Endothelial cell of umbilical vein (primary cell): ENCODE data around the gene EDNRB. TPM values are rescaled to one million over a fixed set of nuclear protein-coding genes. Genes with fewer than 3 reads are reported as not detected.

Source experiments
- BruUV-seq: library from RNA; stranded (reverse); fragments of 400-500 nt; replicated peaks from 2 replicates; lab custom pipeline; 2021; lab: Mats Ljungman, UMichigan
- CTCF ChIA-PET: fragments of 300-600, 350-600 bp; sonication (Branson Sonifier 250); formaldehyde crosslinking; loops from one replicate; lab custom pipeline; 2021; ENCODE audit warnings: antibody characterized with exemption, inconsistent platforms; lab: Charles Lee
- POLR2A ChIA-PET: fragments of 300-600, 350-600 bp; sonication (Branson Sonifier 250); formaldehyde crosslinking; loops from one replicate; lab custom pipeline; 2021; ENCODE audit warnings: antibody characterized with exemption, inconsistent platforms; lab: Charles Lee
- DNase-seq: peaks from one replicate; pipeline ENCODE4 v3.0.0-alpha.2; 2011; ENCODE audit warnings: low read depth, low spot score
- FAIRE-seq: peaks from 2 replicates; lab custom pipeline; 2011; peaks lifted over from hg19 to GRCh38; lab: Jason Lieb, UNC
- H2AFZ ChIP-seq: 2 replicates; pipeline ENCODE4 v1.6.0; 2012; ENCODE audit warnings: low read depth, low read length, control low read depth, inconsistent platforms
- H3K27ac ChIP-seq: 2 replicates; pipeline ENCODE4 v1.5.1; 2011; ENCODE audit warnings: low read depth, mild to moderate bottlenecking, control low read depth, low read length, moderate library complexity; ENCODE audit not compliant: insufficient read depth
- H3K27me3 ChIP-seq, 2 experiments: 2 replicates each; pipeline versions ENCODE4 v1.6.0 to v1.6.1; 2011; ENCODE audit warnings: low read length in 2 of 2, mixed read lengths in 1 of 2; ENCODE audit not compliant: control insufficient read depth in 2 of 2, insufficient read depth in 2 of 2
- H3K36me3 ChIP-seq, 2 experiments: 2 replicates in 1 of 2; 3 replicates in 1 of 2; pipeline ENCODE4 v1.5.1; 2011; ENCODE audit warnings: low read length in 2 of 2, mild to moderate bottlenecking in 1 of 2, moderate library complexity in 1 of 2; ENCODE audit not compliant: control insufficient read depth in 2 of 2, insufficient read depth in 2 of 2; ENCODE audit errors: extremely low read depth in 1 of 2
- H3K4me1 ChIP-seq: 3 replicates; pipeline ENCODE4 v1.5.1; 2011; ENCODE audit warnings: mild to moderate bottlenecking, low read length; ENCODE audit not compliant: control insufficient read depth, insufficient read depth; ENCODE audit errors: extremely low read depth
- H3K4me2 ChIP-seq: 2 replicates; pipeline ENCODE4 v1.6.1; 2011; ENCODE audit warnings: low read length, control low read depth, mixed read lengths; ENCODE audit not compliant: insufficient read depth
- H3K4me3 ChIP-seq, 3 experiments: fragments of 200-600 bp in 1 of 3; sonication (generic), shearing (Covaris generic) in 1 of 3; replicated peaks in 1 of 3; 2 replicates each; pipeline ENCODE4 v1.5.1; 2011 to 2016; ENCODE audit warnings: control low read depth in 3 of 3, low read length in 3 of 3, mild to moderate bottlenecking in 2 of 3, inconsistent platforms in 1 of 3, low read depth in 1 of 3, moderate library complexity in 1 of 3; ENCODE audit not compliant: insufficient read depth in 1 of 3
- H3K79me2 ChIP-seq: 2 replicates; pipeline ENCODE4 v1.6.0; 2012; ENCODE audit warnings: low read length, inconsistent platforms; ENCODE audit not compliant: control insufficient read depth, insufficient read depth
- H3K9ac ChIP-seq: replicated peaks from 2 replicates; pipeline ENCODE3; 2011; ENCODE audit warnings: low read length, control low read depth; ENCODE audit not compliant: insufficient read depth; ENCODE audit errors: extremely low read depth
- H3K9me1 ChIP-seq: replicated peaks from 3 replicates; pipeline ENCODE4 v1.6.0; 2011; ENCODE audit warnings: mild to moderate bottlenecking, low read length; ENCODE audit not compliant: control insufficient read depth, insufficient read depth; ENCODE audit errors: extremely low read depth
- H3K9me3 ChIP-seq: replicated peaks from 2 replicates; pipeline ENCODE4 v1.5.1; 2012; ENCODE audit warnings: low read length, inconsistent platforms; ENCODE audit not compliant: control insufficient read depth, insufficient read depth
- H4K20me1 ChIP-seq: replicated peaks from 2 replicates; pipeline ENCODE3; 2011; ENCODE audit warnings: mild to moderate bottlenecking, low read length; ENCODE audit not compliant: control insufficient read depth, insufficient read depth; ENCODE audit errors: extremely low read depth
- CTCF ChIP-seq, 2 donors: IDR thresholded peaks; 1 replicate in 1 of 2; 2 replicates in 1 of 2; pipeline ENCODE4 v1.5.1; 2011; ENCODE audit warnings: low read length in 2 of 2, mild to moderate bottlenecking in 2 of 2, moderate library complexity in 2 of 2, control low read depth in 1 of 2, inconsistent platforms in 1 of 2, low read depth in 1 of 2; ENCODE audit not compliant: insufficient read depth in 1 of 2; ENCODE audit errors: extremely low read depth in 1 of 2
- EZH2 ChIP-seq: IDR thresholded peaks from 2 replicates; pipeline ENCODE4 v1.6.1; 2012; ENCODE audit warnings: borderline replicate concordance, low read depth, mild to moderate bottlenecking, moderate library complexity, low read length, inconsistent platforms; ENCODE audit not compliant: severe bottlenecking
- FOS ChIP-seq: IDR thresholded peaks from 2 replicates; pipeline ENCODE4 v1.6.1; 2011; ENCODE audit warnings: mild to moderate bottlenecking, low read length, moderate library complexity, borderline replicate concordance; ENCODE audit not compliant: insufficient read depth
- GATA2 ChIP-seq: IDR thresholded peaks from 2 replicates; pipeline ENCODE4 v1.7.0; 2011; ENCODE audit warnings: low read depth, mild to moderate bottlenecking, moderate library complexity, mixed read lengths, low read length; ENCODE audit not compliant: insufficient read length, insufficient read depth
- JUN ChIP-seq: IDR thresholded peaks from 2 replicates; pipeline ENCODE4 v1.6.1; 2011; ENCODE audit warnings: borderline replicate concordance, low read depth; ENCODE audit not compliant: insufficient read length, insufficient read depth
- MAX ChIP-seq: IDR thresholded peaks from 2 replicates; pipeline ENCODE4 v1.6.1; 2011; ENCODE audit not compliant: insufficient read depth, insufficient read length
- MYC ChIP-seq: IDR thresholded peaks from one replicate; pipeline ENCODE4 v1.6.1; 2011; ENCODE audit warnings: mild to moderate bottlenecking, low read depth, low read length
- POLR2A ChIP-seq: IDR thresholded peaks from 2 replicates; pipeline ENCODE4 v1.6.1; 2012; ENCODE audit warnings: low read depth, mild to moderate bottlenecking, control low read depth, low read length
- POLR2AphosphoS5 ChIP-seq: IDR thresholded peaks from 2 replicates; pipeline ENCODE4 v1.6.1; 2012; ENCODE audit warnings: low read depth, mild to moderate bottlenecking, control low read depth, low read length, moderate library complexity; ENCODE audit not compliant: insufficient read depth
- dilution Hi-C: fragments of 300-500 bp; cut with MboI; formaldehyde crosslinking; loops from one replicate; pipeline ENCODE4 v1.15.0; 2019; ENCODE audit warnings: low sequenced_read_pairs; ENCODE audit not compliant: extremely low pct_ligation_motif_present
- intact Hi-C: fragments of 100-400 bp; cut with micrococcal nuclease; formaldehyde crosslinking; loops from one replicate; pipeline ENCODE4 v1.10.0; 2022
- polyA plus RNA-seq, 4 experiments: library from polyadenylated mRNA; depleted of rRNA in 3 of 4; stranded (reverse) in 3 of 4; unstranded in 1 of 4; fragments of >200 nt; gene quantifications; 2 replicates each; pipeline versions ENCODE4 v1.2.1 to v1.2.3, GENCODE V29; 2011 to 2012; ENCODE audit warnings: missing spikeins in 1 of 4
- total RNA-seq: library from RNA; stranded (reverse); gene quantifications from 2 replicates; pipeline ENCODE4 v1.2.3, GENCODE V29; 2021

The EDNRB gene
- total and polyA plus RNA-seq, 2 donors (not counting 3 experiments of a cell fraction or from before 2014, with no cell fraction given), result 1.3 to 2.3 TPM

- no peak overlapping the region for H3K9ac ChIP-seq
- H3K4me2 ChIP-seq, result no peak overlapping the region
- intact Hi-C loops, result no loop called here
- dilution Hi-C loops, result no loop called here
- H3K4me3 ChIP-seq, result no peak overlapping the region
- ChIA-PET CTCF (interaction anchor here (1.6 kb wide), 1 partner anchor 22 kb away, joined by 4 read pairs; no protein-coding TSS in a partner anchor), POLR2A (no interaction called here)
- TF ChIP-seq CTCF (IDR thresholded peaks at IDR 0.05; ENCODE audit: extremely low read depth in 1 of 2, insufficient read depth in 1 of 2, low read depth in 1 of 2, low read length in 2 of 2) (no peak), EZH2 (no peak), MAX (no peak), MYC (no peak), FOS (no peak), GATA2 (no peak), POLR2AphosphoS5 (no peak), JUN (no peak), POLR2A (no peak)
- H3K27ac ChIP-seq, result no peak overlapping the region
- no peaks in the 10 kb centered on the region for H3K79me2 ChIP-seq
- no peaks in the 10 kb centered on the region for H4K20me1 ChIP-seq
- no peaks in the 10 kb centered on the region for H3K27me3 ChIP-seq
- no peaks in the 10 kb centered on the region for H3K9me3 ChIP-seq
- H3K4me1 ChIP-seq, result peaks cover 4% of the 10 kb centered on the region
- DNase-seq, result no peak
- H3K9me1 ChIP-seq, result no peaks in the 10 kb centered on the region
- FAIRE-seq, result no peak
- H3K36me3 ChIP-seq, result no peaks in the 10 kb centered on the region
- BruUV-seq, result no TSS peak
- no peak overlapping the region for H2AFZ ChIP-seq
These were observed 53.0 kb downstream of the EDNRB start for GRCh38 chr13:77865622-77866021.
